Neuronal stem cell (in vitro differentiated cells): ENCODE results near the gene POLE.

Source experiments
- DNase-seq: peaks from one replicate; pipeline ENCODE4 v3.0.0-alpha.2; 2013; ENCODE audit warnings: low spot score
- H2AFZ ChIP-seq: one replicate; pipeline ENCODE4 v1.6.1; 2013; ENCODE audit warnings: mild to moderate bottlenecking, low read length, inconsistent platforms
- H2AK5ac ChIP-seq: 2 replicates; pipeline ENCODE4 v1.6.1; 2013; ENCODE audit warnings: low read depth, mild to moderate bottlenecking, inconsistent platforms, low read length, moderate library complexity, mixed read lengths
- H2BK120ac ChIP-seq: 2 replicates; pipeline ENCODE4 v1.6.1; 2013; ENCODE audit warnings: low read depth, mild to moderate bottlenecking, inconsistent platforms, low read length, moderate library complexity, mixed read lengths
- H2BK12ac ChIP-seq: one replicate; pipeline ENCODE4 v1.6.1; 2013; ENCODE audit warnings: low read length, inconsistent platforms
- H2BK15ac ChIP-seq: 2 replicates; pipeline ENCODE4 v1.6.1; 2013; ENCODE audit warnings: mild to moderate bottlenecking, low read length, inconsistent platforms, mixed read lengths
- H2BK5ac ChIP-seq: one replicate; pipeline ENCODE4 v1.6.1; 2013; ENCODE audit warnings: inconsistent platforms, mild to moderate bottlenecking, low read length, moderate library complexity
- H3K14ac ChIP-seq: one replicate; pipeline ENCODE4 v1.6.1; 2013; ENCODE audit warnings: low read length, inconsistent platforms
- H3K18ac ChIP-seq: 2 replicates; pipeline ENCODE4 v1.6.1; 2013; ENCODE audit warnings: low read length, inconsistent platforms
- H3K23ac ChIP-seq: 2 replicates; pipeline ENCODE4 v1.6.1; 2013; ENCODE audit warnings: low read depth, mild to moderate bottlenecking, mixed read lengths, low read length, inconsistent platforms; ENCODE audit not compliant: poor library complexity
- H3K27ac ChIP-seq: replicated peaks from 3 replicates; pipeline ENCODE4 v1.5.1; 2013; ENCODE audit warnings: low read length, inconsistent platforms
- H3K27me3 ChIP-seq, 3 experiments: 2 replicates each; pipeline ENCODE4 v1.6.1; 2013; ENCODE audit warnings: low read length in 3 of 3, mild to moderate bottlenecking in 2 of 3, inconsistent platforms in 1 of 3, low read depth in 1 of 3, mixed read lengths in 1 of 3, moderate library complexity in 1 of 3; ENCODE audit not compliant: control insufficient read depth in 3 of 3, insufficient read depth in 3 of 3
- H3K36me3 ChIP-seq, 2 donors: replicated peaks in 1 of 2; 2 replicates each; pipeline ENCODE4 v1.6.1; 2013; ENCODE audit warnings: low read length in 2 of 2; ENCODE audit not compliant: control insufficient read depth in 2 of 2, insufficient read depth in 2 of 2
- H3K4ac ChIP-seq: 2 replicates; pipeline ENCODE4 v1.6.1; 2013; ENCODE audit warnings: inconsistent platforms, mild to moderate bottlenecking, low read length, moderate library complexity
- H3K4me1 ChIP-seq, 2 donors: 1 replicate in 1 of 2; 2 replicates in 1 of 2; pipeline ENCODE4 v1.6.1; 2013; ENCODE audit warnings: low read length in 2 of 2, low read depth in 1 of 2; ENCODE audit not compliant: control insufficient read depth in 2 of 2, insufficient read depth in 1 of 2
- H3K4me2 ChIP-seq: one replicate; pipeline ENCODE4 v1.6.1; 2013; ENCODE audit warnings: mild to moderate bottlenecking, low read length, inconsistent platforms; ENCODE audit not compliant: insufficient read depth, poor library complexity, severe bottlenecking
- H3K4me3 ChIP-seq, 2 donors: 2 replicates each; pipeline ENCODE4 v1.5.1; 2013; ENCODE audit warnings: low read length in 2 of 2, mild to moderate bottlenecking in 2 of 2, inconsistent platforms in 1 of 2, moderate library complexity in 1 of 2
- H3K79me1 ChIP-seq: one replicate; pipeline ENCODE4 v1.6.1; 2013; ENCODE audit warnings: low read depth, mild to moderate bottlenecking, inconsistent platforms, low read length, moderate library complexity
- H3K9ac ChIP-seq: one replicate; pipeline ENCODE4 v1.6.1; 2013; ENCODE audit warnings: mild to moderate bottlenecking, low read depth, low read length, inconsistent platforms; ENCODE audit not compliant: poor library complexity
- H3K9me3 ChIP-seq, 2 donors: replicated peaks in 1 of 2; 2 replicates each; pipeline versions ENCODE3 to v1.6.1; 2013; ENCODE audit warnings: low read length in 2 of 2, mild to moderate bottlenecking in 2 of 2, inconsistent platforms in 1 of 2, low read depth in 1 of 2, mixed read lengths in 1 of 2, moderate library complexity in 1 of 2; ENCODE audit not compliant: control insufficient read depth in 2 of 2, insufficient read depth in 1 of 2
- H4K8ac ChIP-seq: one replicate; pipeline ENCODE4 v1.6.1; 2013; ENCODE audit warnings: low read depth, mild to moderate bottlenecking, inconsistent platforms, low read length, moderate library complexity
- H4K91ac ChIP-seq: one replicate; pipeline ENCODE4 v1.6.1; 2013; ENCODE audit warnings: low read length, low read depth, mild to moderate bottlenecking, inconsistent platforms; ENCODE audit not compliant: poor library complexity
- WGBS, 2 donors: extraction: QIAGEN DNeasy Blood & Tissue Kit; methylation state at CpG; one replicate each; pipeline ENCODE4 v1.1.7; 2013; ENCODE audit warnings: missing lambda C conversion rate in 2 of 2, mixed read lengths in 1 of 2; ENCODE audit not compliant: insufficient read length in 2 of 2, insufficient replicate concordance in 1 of 2; ENCODE audit errors: extremely low coverage in 2 of 2; 5-methylcytosine and 5-hydroxymethylcytosine counted together

POLE gene

DNA sequence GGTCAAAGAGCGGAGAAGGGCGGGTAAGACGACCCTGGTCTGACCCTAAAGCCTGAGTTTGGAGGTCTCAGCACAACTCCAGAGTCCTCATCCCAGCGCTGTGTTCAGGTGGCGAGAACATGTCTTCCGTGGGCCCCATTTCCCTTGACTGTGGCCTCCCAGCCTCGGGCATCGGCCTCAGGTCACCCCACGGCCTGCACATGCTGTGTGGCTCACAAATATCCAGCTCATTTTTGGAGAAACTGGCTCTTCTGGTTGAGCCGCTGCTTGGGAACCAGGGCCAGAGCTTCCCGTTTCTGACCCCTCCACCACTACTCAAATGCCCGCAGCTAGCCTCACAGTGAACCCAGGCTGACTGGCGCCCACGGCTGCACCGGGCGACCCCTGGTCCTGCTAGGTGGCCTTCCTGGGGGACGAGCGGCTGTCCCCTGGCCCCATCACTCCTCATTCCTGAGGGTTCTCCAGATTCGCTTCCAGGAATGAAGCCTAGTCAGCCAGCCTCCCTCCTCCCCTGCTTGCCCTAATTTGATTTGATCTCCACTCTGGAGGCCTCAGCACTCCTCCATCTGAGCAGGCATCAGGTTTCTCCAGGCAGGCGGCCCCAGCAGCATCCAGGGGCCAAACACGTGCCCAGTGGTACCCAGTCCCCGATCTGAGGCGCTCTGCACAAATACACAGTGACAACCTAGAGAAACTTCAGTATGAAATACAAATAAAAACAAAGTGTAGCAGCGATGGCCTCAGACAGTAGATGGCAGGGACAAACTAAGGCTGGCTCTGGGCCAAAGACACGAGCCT is 63.9 kb downstream of the POLE start:
- Histone ChIP-seq H2BK120ac (no peak overlapping the region), H4K8ac (no peak overlapping the region), H3K36me3 (peaks cover 26 to 49% of the 10 kb centered on the region in 2 donors), H2BK5ac (no peak overlapping the region), H2AK5ac (no peak overlapping the region), H3K4me1 (peaks cover 5 to 6% of the 10 kb centered on the region in 2 donors), H3K4me2 (no peak overlapping the region), H3K9me3 (no peaks in the 10 kb centered on the region), H4K91ac (no peak overlapping the region), H3K27me3 (peaks cover 4 to 22% (median 20%) of the 10 kb centered on the region in 3 experiments), H3K4ac (no peak overlapping the region), H3K23ac (no peak overlapping the region), H2BK15ac (no peak overlapping the region), H3K18ac (no peak overlapping the region), H3K4me3 (no peak overlapping the region), H2AFZ (no peak overlapping the region), H3K9ac (no peak overlapping the region), H3K14ac (no peak overlapping the region), H3K27ac (no peak overlapping the region), H3K79me1 (no peaks in the 10 kb centered on the region), H2BK12ac (no peak overlapping the region)
- WGBS, 2 donors, result no CpG with 5 or more reads among the region's 25 CpGs
- no peak for DNase-seq

DNA sequence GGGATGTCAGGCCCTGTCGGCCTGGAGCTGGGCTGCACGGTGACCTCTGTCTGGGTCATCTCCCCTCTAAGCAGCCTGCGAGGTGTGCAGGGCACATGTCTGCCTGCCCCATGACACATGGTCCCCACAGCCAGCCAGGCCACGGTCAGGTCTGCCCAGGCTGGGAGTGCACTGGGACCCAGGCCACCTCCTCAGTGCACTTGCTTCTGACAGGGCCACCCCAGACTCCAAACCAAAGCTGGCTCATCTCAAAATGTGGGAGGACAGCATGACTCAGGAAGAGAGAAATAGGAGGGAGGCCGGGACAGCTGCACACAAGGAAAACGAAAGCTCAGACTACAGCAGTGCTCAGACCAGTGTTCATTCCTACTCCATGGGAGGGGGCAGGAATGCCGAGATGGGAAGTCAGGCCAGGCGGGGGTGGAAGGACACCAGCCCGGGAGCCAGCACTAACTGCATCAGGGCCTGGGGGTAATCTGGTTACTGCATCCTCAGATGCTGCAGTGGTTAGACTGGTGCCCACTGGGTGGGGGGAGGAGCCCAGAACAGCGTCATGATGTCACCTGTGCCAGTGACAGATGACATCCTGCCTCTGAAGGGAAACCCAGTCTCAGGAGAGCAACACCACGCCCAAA is 64.6 kb downstream of the POLE start:
- no peaks in the 10 kb centered on the region for H3K79me1 ChIP-seq
- H2BK120ac ChIP-seq, result no peak overlapping the region
- H3K9me3 ChIP-seq, result peaks cover 3 to 7% of the 10 kb centered on the region in 2 donors
- H4K91ac ChIP-seq, result no peak overlapping the region
- peaks cover 8 to 29% (median 27%) of the 10 kb centered on the region in 3 experiments for H3K27me3 ChIP-seq
- peak overlapping the region in 1 of 2 donors; percentile 57 for H3K4me3 ChIP-seq
- WGBS, 2 donors, result no CpG with 5 or more reads among the region's 11 CpGs
- H3K14ac ChIP-seq, result peak overlapping the region; percentile 90
- no peak overlapping the region for H3K27ac ChIP-seq
- H3K4me2 ChIP-seq, result no peak overlapping the region
- H3K9ac ChIP-seq, result no peak overlapping the region
- H3K4me1 ChIP-seq, result peaks cover 5 to 6% of the 10 kb centered on the region in 2 donors
- DNase-seq, result no peak
- no peak overlapping the region for H2BK5ac ChIP-seq
- no peak overlapping the region for H4K8ac ChIP-seq
- no peak overlapping the region for H2BK12ac ChIP-seq
- peak overlapping the region; percentile 87 for H3K23ac ChIP-seq
- no peak overlapping the region for H2BK15ac ChIP-seq
- H3K36me3 ChIP-seq, result peaks cover 26 to 46% of the 10 kb centered on the region in 2 donors
- no peak overlapping the region for H2AFZ ChIP-seq
- no peak overlapping the region for H3K18ac ChIP-seq
- H2AK5ac ChIP-seq, result no peak overlapping the region
- no peak overlapping the region for H3K4ac ChIP-seq

DNA sequence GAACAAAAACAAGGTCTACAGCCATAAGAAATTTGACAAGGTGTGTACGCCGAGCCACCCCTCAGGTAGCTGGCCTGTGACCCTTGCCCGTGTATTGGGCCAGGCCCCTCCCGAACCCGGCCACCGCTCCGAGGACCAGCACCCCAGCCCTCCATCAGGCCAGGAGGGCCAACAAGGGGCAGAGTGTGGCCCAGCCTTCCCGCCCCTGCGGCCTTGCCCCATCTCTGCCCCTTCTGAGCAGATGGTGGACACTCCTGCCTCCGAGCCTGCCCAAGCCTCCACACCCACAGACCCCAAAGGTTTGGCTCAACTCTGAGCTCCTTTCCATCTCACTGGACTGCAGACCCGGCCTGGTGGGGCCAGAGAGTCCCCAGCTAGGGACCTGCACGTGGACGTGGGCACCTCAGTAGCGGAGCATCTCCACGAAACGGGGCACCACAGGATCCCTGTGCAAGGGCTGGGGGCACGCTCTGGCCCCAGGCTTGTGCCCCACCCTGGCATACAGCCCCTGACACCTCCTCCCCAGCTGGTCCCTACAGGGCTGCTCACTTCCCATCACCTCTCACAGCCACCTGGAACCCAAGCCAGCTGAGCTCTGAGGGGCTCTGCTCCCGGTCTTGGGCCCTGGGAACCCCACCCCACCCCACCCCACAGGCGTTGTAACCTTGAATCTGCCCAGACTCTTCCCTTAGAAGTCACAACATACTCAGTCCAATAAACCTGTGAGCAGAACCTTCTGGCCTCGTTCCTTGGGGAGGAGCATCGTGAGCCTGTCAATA is 65.3 kb downstream of the POLE start:
- Histone ChIP-seq H3K36me3 (peaks cover 24 to 40% of the 10 kb centered on the region in 2 donors), H2AK5ac (no peak overlapping the region), H2BK120ac (no peak overlapping the region), H3K9me3 (peaks cover 10 to 14% of the 10 kb centered on the region in 2 donors), H3K4me3 (peak overlapping the region in 1 of 2 donors; percentile 57), H3K23ac (peak overlapping the region; percentile 87), H4K8ac (no peak overlapping the region), H3K4ac (no peak overlapping the region), H2BK15ac (no peak overlapping the region), H2AFZ (no peak overlapping the region), H3K79me1 (no peaks in the 10 kb centered on the region), H3K27me3 (peaks cover 15 to 36% (median 34%) of the 10 kb centered on the region in 3 experiments), H2BK12ac (no peak overlapping the region), H3K14ac (peak overlapping the region; percentile 90), H3K27ac (no peak overlapping the region), H3K4me1 (peaks cover 5 to 6% of the 10 kb centered on the region in 2 donors), H2BK5ac (no peak overlapping the region), H3K4me2 (no peak overlapping the region), H4K91ac (no peak overlapping the region), H3K18ac (no peak overlapping the region), H3K9ac (no peak overlapping the region)
- no peak for DNase-seq
- WGBS, 2 donors, result no CpG with 5 or more reads among the region's 21 CpGs
